ENCODE results near the gene ANKDD1A. TPM values are rescaled to one million over a fixed set of nuclear protein-coding genes. Genes with fewer than 3 reads are reported as not detected.

Gene ANKDD1A
- polyA plus RNA-seq, 1 donor from 2014 or later, result 7.0 TPM

DNA sequence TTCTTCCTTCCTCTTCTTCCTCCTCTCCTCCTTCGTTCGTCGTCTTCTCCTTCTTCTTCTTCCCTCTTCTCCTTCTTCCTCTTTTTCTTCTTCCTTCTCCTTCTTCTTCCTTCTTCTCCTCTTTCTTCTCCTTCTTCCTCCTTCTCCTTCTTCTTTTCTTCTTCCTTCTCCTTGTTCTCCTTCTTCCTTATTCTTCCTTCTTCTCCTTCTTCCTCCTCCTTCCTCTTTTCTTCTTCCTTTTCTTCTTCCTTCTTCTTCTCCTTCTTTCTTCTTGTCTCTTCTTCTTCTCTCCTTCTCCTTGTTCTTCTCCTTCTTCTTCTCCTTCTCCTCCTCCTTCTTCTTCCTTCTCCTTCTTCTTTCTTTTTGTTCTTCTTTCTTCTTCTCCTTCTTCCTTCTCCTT is 42.7 kb downstream of the ANKDD1A start:
- H3K4me2 ChIP-seq (ENCODE audit: low read length), result no peak overlapping the region
- no peak for TF ChIP-seq EP300 (conservative IDR thresholded peaks at IDR 0.05; ENCODE audit: poor library complexity, severe bottlenecking)
- no peak for TF ChIP-seq EZH2 (IDR thresholded peaks at IDR 0.05; ENCODE audit: borderline replicate concordance, insufficient read depth, low read length, poor library complexity, severe bottlenecking)
- no peak for TF ChIP-seq POLR2AphosphoS5 (IDR thresholded peaks at IDR 0.05)
- TF ChIP-seq, protein P1, sequence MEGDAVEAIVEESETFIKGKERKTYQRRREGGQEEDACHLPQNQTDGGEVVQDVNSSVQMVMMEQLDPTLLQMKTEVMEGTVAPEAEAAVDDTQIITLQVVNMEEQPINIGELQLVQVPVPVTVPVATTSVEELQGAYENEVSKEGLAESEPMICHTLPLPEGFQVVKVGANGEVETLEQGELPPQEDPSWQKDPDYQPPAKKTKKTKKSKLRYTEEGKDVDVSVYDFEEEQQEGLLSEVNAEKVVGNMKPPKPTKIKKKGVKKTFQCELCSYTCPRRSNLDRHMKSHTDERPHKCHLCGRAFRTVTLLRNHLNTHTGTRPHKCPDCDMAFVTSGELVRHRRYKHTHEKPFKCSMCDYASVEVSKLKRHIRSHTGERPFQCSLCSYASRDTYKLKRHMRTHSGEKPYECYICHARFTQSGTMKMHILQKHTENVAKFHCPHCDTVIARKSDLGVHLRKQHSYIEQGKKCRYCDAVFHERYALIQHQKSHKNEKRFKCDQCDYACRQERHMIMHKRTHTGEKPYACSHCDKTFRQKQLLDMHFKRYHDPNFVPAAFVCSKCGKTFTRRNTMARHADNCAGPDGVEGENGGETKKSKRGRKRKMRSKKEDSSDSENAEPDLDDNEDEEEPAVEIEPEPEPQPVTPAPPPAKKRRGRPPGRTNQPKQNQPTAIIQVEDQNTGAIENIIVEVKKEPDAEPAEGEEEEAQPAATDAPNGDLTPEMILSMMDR (IDR thresholded peaks at IDR 0.05; ENCODE audit: poor library complexity, severe bottlenecking), result no peak
- no peak for TF ChIP-seq TAF1 (IDR thresholded peaks at IDR 0.05; ENCODE audit: low read depth)
- TF ChIP-seq, protein P2, sequence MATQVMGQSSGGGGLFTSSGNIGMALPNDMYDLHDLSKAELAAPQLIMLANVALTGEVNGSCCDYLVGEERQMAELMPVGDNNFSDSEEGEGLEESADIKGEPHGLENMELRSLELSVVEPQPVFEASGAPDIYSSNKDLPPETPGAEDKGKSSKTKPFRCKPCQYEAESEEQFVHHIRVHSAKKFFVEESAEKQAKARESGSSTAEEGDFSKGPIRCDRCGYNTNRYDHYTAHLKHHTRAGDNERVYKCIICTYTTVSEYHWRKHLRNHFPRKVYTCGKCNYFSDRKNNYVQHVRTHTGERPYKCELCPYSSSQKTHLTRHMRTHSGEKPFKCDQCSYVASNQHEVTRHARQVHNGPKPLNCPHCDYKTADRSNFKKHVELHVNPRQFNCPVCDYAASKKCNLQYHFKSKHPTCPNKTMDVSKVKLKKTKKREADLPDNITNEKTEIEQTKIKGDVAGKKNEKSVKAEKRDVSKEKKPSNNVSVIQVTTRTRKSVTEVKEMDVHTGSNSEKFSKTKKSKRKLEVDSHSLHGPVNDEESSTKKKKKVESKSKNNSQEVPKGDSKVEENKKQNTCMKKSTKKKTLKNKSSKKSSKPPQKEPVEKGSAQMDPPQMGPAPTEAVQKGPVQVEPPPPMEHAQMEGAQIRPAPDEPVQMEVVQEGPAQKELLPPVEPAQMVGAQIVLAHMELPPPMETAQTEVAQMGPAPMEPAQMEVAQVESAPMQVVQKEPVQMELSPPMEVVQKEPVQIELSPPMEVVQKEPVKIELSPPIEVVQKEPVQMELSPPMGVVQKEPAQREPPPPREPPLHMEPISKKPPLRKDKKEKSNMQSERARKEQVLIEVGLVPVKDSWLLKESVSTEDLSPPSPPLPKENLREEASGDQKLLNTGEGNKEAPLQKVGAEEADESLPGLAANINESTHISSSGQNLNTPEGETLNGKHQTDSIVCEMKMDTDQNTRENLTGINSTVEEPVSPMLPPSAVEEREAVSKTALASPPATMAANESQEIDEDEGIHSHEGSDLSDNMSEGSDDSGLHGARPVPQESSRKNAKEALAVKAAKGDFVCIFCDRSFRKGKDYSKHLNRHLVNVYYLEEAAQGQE (IDR thresholded peaks at IDR 0.05; ENCODE audit: borderline replicate concordance), result no peak
- TF ChIP-seq MXI1 (conservative IDR thresholded peaks at IDR 0.05; ENCODE audit: poor library complexity, severe bottlenecking), result no peak
- no peak for TF ChIP-seq SMC3 (conservative IDR thresholded peaks at IDR 0.05; ENCODE audit: poor library complexity)
- TF ChIP-seq RAD21 (conservative IDR thresholded peaks at IDR 0.05), result no peak
- H3K27me3 ChIP-seq (ENCODE audit: insufficient read depth, low read depth, low read length), result no peaks in the 10 kb centered on the region
- no peaks in the 10 kb centered on the region for H3K9me3 ChIP-seq (ENCODE audit: low read length)
- no peak overlapping the region for H3K4me3 ChIP-seq (ENCODE audit: low read length)
- H3K36me3 ChIP-seq (ENCODE audit: insufficient read depth, low read length), result no peaks in the 10 kb centered on the region
- H3K79me2 ChIP-seq (replicated peaks; ENCODE audit: insufficient read depth, low read length), result no peaks in the 10 kb centered on the region
- no peak overlapping the region for H2AFZ ChIP-seq (ENCODE audit: low read depth, low read length)
- no peaks in the 10 kb centered on the region for H3K9me2 ChIP-seq (ENCODE audit: insufficient read depth, low read length)
- no peaks in the 10 kb centered on the region for H4K20me1 ChIP-seq (ENCODE audit: insufficient read depth)
- no peak overlapping the region for H3K27ac ChIP-seq (ENCODE audit: low read length)
- no peaks in the 10 kb centered on the region for H3F3A ChIP-seq (ENCODE audit: insufficient read depth, low read length, poor library complexity, severe bottlenecking)
- H3K9ac ChIP-seq (ENCODE audit: low read length), result no peak overlapping the region

DNA sequence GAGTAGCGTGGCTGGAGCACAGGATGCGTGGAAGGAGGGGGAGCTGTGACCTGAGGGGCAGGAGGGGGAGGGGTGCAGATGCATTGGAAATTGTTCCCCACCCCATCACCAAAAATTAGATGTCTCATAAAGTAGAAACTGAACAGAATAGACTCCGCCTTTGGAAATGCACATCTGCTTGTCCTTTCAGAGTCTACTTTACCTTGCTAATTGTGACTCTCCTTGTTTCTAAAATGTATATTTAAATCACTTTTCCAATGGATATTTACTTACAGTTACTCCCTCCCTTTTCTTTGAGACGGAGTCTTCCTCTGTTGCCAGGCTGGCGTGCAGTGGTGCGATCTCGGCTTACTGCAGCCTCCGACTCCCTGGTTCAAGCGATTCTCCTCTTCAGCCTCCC is 47.4 kb downstream of the ANKDD1A start:
- Histone ChIP-seq H3K79me2 (replicated peaks; ENCODE audit: insufficient read depth, low read length) (no peaks in the 10 kb centered on the region), H3K9ac (ENCODE audit: low read length) (no peak overlapping the region), H3K36me3 (ENCODE audit: insufficient read depth, low read length) (peaks cover 6% of the 10 kb centered on the region), H3F3A (ENCODE audit: insufficient read depth, low read length, poor library complexity, severe bottlenecking) (no peaks in the 10 kb centered on the region), H2AFZ (ENCODE audit: low read depth, low read length) (no peak overlapping the region), H3K9me3 (ENCODE audit: low read length) (no peaks in the 10 kb centered on the region), H3K27me3 (ENCODE audit: insufficient read depth, low read depth, low read length) (no peaks in the 10 kb centered on the region), H3K9me2 (ENCODE audit: insufficient read depth, low read length) (no peaks in the 10 kb centered on the region), H3K4me2 (ENCODE audit: low read length) (no peak overlapping the region), H3K4me3 (ENCODE audit: low read length) (no peak overlapping the region), H4K20me1 (ENCODE audit: insufficient read depth) (no peaks in the 10 kb centered on the region), H3K27ac (ENCODE audit: low read length) (no peak overlapping the region)
- no peak for TF ChIP-seq EZH2 (IDR thresholded peaks at IDR 0.05; ENCODE audit: borderline replicate concordance, insufficient read depth, low read length, poor library complexity, severe bottlenecking)
- TF ChIP-seq MXI1 (conservative IDR thresholded peaks at IDR 0.05; ENCODE audit: poor library complexity, severe bottlenecking), result no peak
- TF ChIP-seq, protein P2 (IDR thresholded peaks at IDR 0.05; ENCODE audit: borderline replicate concordance), result no peak
- no peak for TF ChIP-seq POLR2AphosphoS5 (IDR thresholded peaks at IDR 0.05)

Data from neural cell (in vitro differentiated cells).